ENCODE measurements around the gene SLC16A3. TPM values are rescaled to one million over a fixed set of nuclear protein-coding genes. Genes with fewer than 3 reads are reported as not detected.

SLC16A3 gene
- total and polyA plus RNA-seq, 2 of the 8 experiments (the other 6 are each of a cell fraction or from before 2014, with no cell fraction given): 3.8 to 8.7 TPM

DNA sequence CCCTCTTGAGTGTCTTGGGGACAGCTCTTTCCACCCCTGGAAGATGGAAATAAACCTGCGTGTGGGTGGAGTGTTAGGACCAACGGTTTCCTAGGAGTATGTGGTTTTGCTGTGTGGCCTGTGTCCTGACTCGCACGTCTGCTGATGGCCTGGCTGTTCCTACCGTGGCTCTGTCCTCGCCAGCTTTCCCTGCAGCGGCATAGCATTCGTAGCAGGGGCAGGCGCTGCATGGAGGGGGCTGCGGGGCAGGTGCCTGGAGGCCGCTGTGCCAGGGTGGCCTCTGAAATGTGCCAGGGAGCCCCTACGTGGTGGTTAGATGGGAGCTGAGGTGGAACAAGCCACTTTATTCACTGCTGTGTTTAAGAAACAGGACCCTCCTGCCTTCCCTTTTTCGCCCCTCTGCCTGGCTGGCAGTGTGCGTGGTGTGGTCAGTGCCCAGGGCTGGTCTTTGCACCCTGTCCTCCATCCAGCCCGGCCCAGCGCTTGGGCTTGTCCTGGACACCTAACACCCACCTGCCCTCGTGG lies 10.6 kb downstream of the SLC16A3 start:
- Histone ChIP-seq H3K79me1 (ENCODE audit: low read depth, low read length) (peaks cover 6% of the 10 kb centered on the region), H2BK20ac (ENCODE audit: low read length) (no peak overlapping the region), H3K27me3 (replicated peaks in 1 of 4; ENCODE audit: control insufficient read depth in 3 of 4, extremely low read depth in 1 of 4, insufficient read depth in 3 of 4, low read length in 3 of 4) (no peaks in the 10 kb centered on the region; a peak in 1 of 7 replicates), H3K56ac (replicated peaks; ENCODE audit: insufficient read length, low read depth, low read length) (no peak overlapping the region), H2BK120ac (replicated peaks; ENCODE audit: low read depth, low read length) (no peak overlapping the region), H3K4me1 (replicated peaks in 1 of 4; ENCODE audit: control insufficient read depth in 3 of 4, insufficient read depth in 4 of 4, low read length in 3 of 4) (peaks cover 0 to 5% (median 2%) of the 10 kb centered on the region in 4 experiments; a peak in 4 of 7 replicates), H3K23me2 (ENCODE audit: low read depth, low read length) (no peaks in the 10 kb centered on the region; the same call in 1 of the 2 replicates), H2BK15ac (ENCODE audit: low read length) (no peak overlapping the region), H3K18ac (ENCODE audit: extremely low read depth, low read length) (no peak overlapping the region), H2AFZ (ENCODE audit: low read length) (no peak overlapping the region), H2AK5ac (ENCODE audit: low read depth, low read length) (no peak overlapping the region), H3K23ac (ENCODE audit: insufficient read length) (no peak overlapping the region), H3K27ac (ENCODE audit: low read depth, low read length) (no peak overlapping the region), H4K20me1 (replicated peaks in 1 of 2; ENCODE audit: control insufficient read depth in 1 of 2, insufficient read depth in 2 of 2, low read length in 2 of 2) (peaks cover 25 to 35% of the 10 kb centered on the region in 2 experiments), H3K79me2 (ENCODE audit: control insufficient read depth in 1 of 2, insufficient read depth in 2 of 2, low read length in 2 of 2) (peaks cover 0 to 12% of the 10 kb centered on the region in 2 experiments; a peak in 1 of 4 replicates), H4K91ac (replicated peaks; ENCODE audit: insufficient read length, low read length) (no peak overlapping the region), H2BK12ac (ENCODE audit: low read depth, low read length) (no peak overlapping the region), H3K9me3 (ENCODE audit: insufficient read depth in 2 of 2, low read depth in 1 of 2, low read length in 1 of 2) (no peaks in the 10 kb centered on the region; a peak in 1 of 4 replicates), H4K8ac (ENCODE audit: extremely low read depth, insufficient read depth, low read length) (peak overlapping the region; percentile 28; the same call in 1 of the 2 replicates), H3K4me2 (ENCODE audit: insufficient read depth in 1 of 2, low read depth in 2 of 2, low read length in 2 of 2) (no peak overlapping the region), H4K5ac (ENCODE audit: insufficient read length, low read depth, low read length) (no peak overlapping the region), H3K4ac (replicated peaks; ENCODE audit: insufficient read length, low read depth, low read length) (no peak overlapping the region), H3K36me3 (ENCODE audit: control insufficient read depth in 2 of 4, insufficient read depth in 4 of 4, low read length in 3 of 4) (peaks cover 11 to 31% (median 19%) of the 10 kb centered on the region in 4 experiments), H3K14ac (ENCODE audit: insufficient read length) (no peak overlapping the region), H3K4me3 (ENCODE audit: extremely low read depth in 1 of 4, insufficient read depth in 2 of 4, low read depth in 3 of 4, low read length in 4 of 4) (no peak overlapping the region), H2BK5ac (ENCODE audit: low read depth, low read length) (no peak overlapping the region), H3K9ac (replicated peaks in 1 of 4; ENCODE audit: extremely low read depth in 1 of 4, low read depth in 3 of 4, low read length in 3 of 4) (no peak overlapping the region)
- POLR2A ChIA-PET (ENCODE audit: partially characterized antibody): interaction anchor here (1.0 to 1.9 kb wide), 2 partner anchors 34 to 135 kb away, joined by 3 to 5 read pairs; partner anchors contain the start of gene CSNK1D
- 92% methylated on average over 13 of the region's 17 CpGs; no CpG with 5 or more reads in 1 of the 2 experiments for WGBS, 2 experiments (ENCODE audit: extremely low coverage in 1 of 2, insufficient coverage in 1 of 2, insufficient read length in 1 of 2, insufficient replicate concordance in 2 of 2, low coverage in 1 of 2, low lambda C conversion rate in 2 of 2, missing lambda C conversion rate in 1 of 2)
- CTCF ChIA-PET (ENCODE audit: partially characterized antibody): interaction anchor here (1.2 to 1.8 kb wide), 2 partner anchors 61 to 132 kb away, joined by 3 to 5 read pairs; partner anchors contain the start of gene UTS2R
- FAIRE-seq (no peak), DNase-seq (ENCODE audit: low read depth in 1 of 2, low spot score in 2 of 2) (no peak)
- TF ChIP-seq SAP30 (IDR thresholded peaks at IDR 0.05; ENCODE audit: insufficient read depth, insufficient replicate concordance, low read length): no peak
- no peak for TF ChIP-seq KDM1A (IDR thresholded peaks at IDR 0.05; ENCODE audit: borderline replicate concordance, low read length)
- TF ChIP-seq TBP (IDR thresholded peaks at IDR 0.05; ENCODE audit: low read depth, low read length): no peak
- TF ChIP-seq KDM4A (IDR thresholded peaks at IDR 0.05; ENCODE audit: low read depth, low read length, severe bottlenecking): no peak
- no peak for TF ChIP-seq CHD1 (IDR thresholded peaks at IDR 0.05; ENCODE audit: low read depth, low read length)
- no peak for TF ChIP-seq POLR2A (IDR thresholded peaks at IDR 0.05; ENCODE audit: control extremely low read depth in 1 of 2, low read depth in 2 of 2, low read length in 2 of 2)
- no peak for TF ChIP-seq TAF1 (IDR thresholded peaks at IDR 0.05; ENCODE audit: low read depth, low read length)
- no peak for TF ChIP-seq CTBP2 (IDR thresholded peaks at IDR 0.05; ENCODE audit: borderline replicate concordance, insufficient read depth, insufficient read length, low read length)
- no peak for TF ChIP-seq SIRT6 (IDR thresholded peaks at IDR 0.05; ENCODE audit: low read length)
- no peak for TF ChIP-seq EGR1 (IDR thresholded peaks at IDR 0.05; ENCODE audit: borderline replicate concordance, low read depth, low read length)
- no peak for TF ChIP-seq CBX5 (IDR thresholded peaks at IDR 0.05; ENCODE audit: low read depth, low read length)

Measured in H1 (cell line).